Cardiac muscle cell (in vitro differentiated cells and primary cell): ENCODE results near the gene GUCY1A2. TPM values are rescaled to one million over a fixed set of nuclear protein-coding genes. Genes with fewer than 3 reads are reported as not detected.

Experiments
- DNase-seq, 2 donors: peaks; one replicate each; pipeline versions ENCODE4 v3.0.0 to v3.0.0-alpha.2; 2010 to 2017; ENCODE audit warnings: low read depth in 1 of 2, low spot score in 1 of 2
- H3K27ac ChIP-seq: fragments of 200-600 bp; sonication (generic); 2 replicates; pipeline ENCODE4 v1.5.1; 2016
- H3K27me3 ChIP-seq: fragments of 200-600 bp; sonication (generic); 2 replicates; pipeline ENCODE4 v1.6.0; 2016; ENCODE audit warnings: control low read depth
- H3K36me3 ChIP-seq: fragments of 200-600 bp; sonication (generic); 2 replicates; pipeline ENCODE4 v1.5.1; 2016; ENCODE audit warnings: control low read depth
- H3K4me1 ChIP-seq: fragments of 200-600 bp; sonication (generic); 2 replicates; pipeline ENCODE4 v1.8.1; 2017; ENCODE audit warnings: low read depth, mild to moderate bottlenecking, mixed run types
- H3K4me3 ChIP-seq: fragments of 200-600 bp; sonication (generic); 2 replicates; pipeline ENCODE4 v1.5.1; 2016; ENCODE audit warnings: mild to moderate bottlenecking
- H3K9me3 ChIP-seq: fragments of 200-600 bp; sonication (generic); 2 replicates; pipeline ENCODE4 v1.5.1; 2017; ENCODE audit warnings: low read depth, mild to moderate bottlenecking, control low read depth
- CTCF ChIP-seq: IDR thresholded peaks from 2 replicates; pipeline ENCODE4 v1.5.1; 2012; ENCODE audit warnings: low read depth, mild to moderate bottlenecking, low read length
- polyA plus RNA-seq: library from polyadenylated mRNA; unstranded; fragments of >200 nt; fragmentation: Nextera tagmentation; extraction: Ambion mirVana; gene quantifications from 2 replicates; pipeline ENCODE4 v1.2.1, GENCODE V29; 2016
- total RNA-seq: library from RNA; depleted of rRNA; stranded (reverse); fragments of >200 nt; gene quantifications from 2 replicates; pipeline ENCODE4 v1.2.3, GENCODE V29; 2016

The GUCY1A2 gene
- total and polyA plus RNA-seq, 2 experiments from 2014 or later, result 0.56 to 1.1 TPM

- Histone ChIP-seq H3K27me3 (no peaks in the 10 kb centered on the region), H3K27ac (no peak overlapping the region), H3K4me1 (no peaks in the 10 kb centered on the region), H3K4me3 (no peak overlapping the region), H3K9me3 (no peaks in the 10 kb centered on the region), H3K36me3 (no peaks in the 10 kb centered on the region)
- no peak for TF ChIP-seq CTCF
- no peak for DNase-seq
Measured at GRCh38 chr11:106694501-106694900, 323.8 kb downstream of the GUCY1A2 start.

- DNase-seq, result peak in 1 of 2 donors; percentile 17
- Histone ChIP-seq H3K36me3 (no peaks in the 10 kb centered on the region), H3K27ac (no peak overlapping the region), H3K9me3 (no peaks in the 10 kb centered on the region), H3K4me3 (no peak overlapping the region), H3K4me1 (no peaks in the 10 kb centered on the region), H3K27me3 (no peaks in the 10 kb centered on the region)
- no peak for TF ChIP-seq CTCF
Measured at GRCh38 chr11:106691807-106692365, 326.4 kb downstream of the GUCY1A2 start.

- TF ChIP-seq CTCF, result no peak
- Histone ChIP-seq H3K4me3 (no peak overlapping the region), H3K36me3 (no peaks in the 10 kb centered on the region), H3K27ac (no peak overlapping the region), H3K9me3 (no peaks in the 10 kb centered on the region), H3K4me1 (no peaks in the 10 kb centered on the region), H3K27me3 (no peaks in the 10 kb centered on the region)
- no peak for DNase-seq
Measured at GRCh38 chr11:106690923-106691322, 327.4 kb downstream of the GUCY1A2 start.

GRCh38 chr11:106684944-106685343 is 333.3 kb downstream of the GUCY1A2 start:
- DNase-seq, result no peak
- Histone ChIP-seq H3K27me3 (no peaks in the 10 kb centered on the region), H3K4me3 (no peak overlapping the region), H3K4me1 (no peaks in the 10 kb centered on the region), H3K9me3 (no peaks in the 10 kb centered on the region), H3K27ac (no peak overlapping the region), H3K36me3 (no peaks in the 10 kb centered on the region)
- no peak for TF ChIP-seq CTCF

- Histone ChIP-seq H3K27me3 (no peaks in the 10 kb centered on the region), H3K4me1 (no peaks in the 10 kb centered on the region), H3K9me3 (no peaks in the 10 kb centered on the region), H3K4me3 (no peak overlapping the region), H3K36me3 (no peaks in the 10 kb centered on the region), H3K27ac (no peak overlapping the region)
- no peak for DNase-seq
- no peak for TF ChIP-seq CTCF
Measured at GRCh38 chr11:106683435-106683834, 334.8 kb downstream of the GUCY1A2 start.
